Karpas-422 (cell line): ENCODE results near the gene NHS. TPM values are rescaled to one million over a fixed set of nuclear protein-coding genes. Genes with fewer than 3 reads are reported as not detected.

ENCODE experiments used
- DNase-seq: peaks from one replicate; pipeline ENCODE4 v3.0.0-alpha.2; 2015
- H2AFZ ChIP-seq: fragments of 200-600 bp; sonication (generic); 2 replicates; pipeline ENCODE4 v1.6.1; 2014; ENCODE audit warnings: antibody characterized with exemption, low read length, mixed read lengths
- H3K27ac ChIP-seq: fragments of 200-600 bp; sonication (generic); 2 replicates; pipeline ENCODE4 v1.5.1; 2014; ENCODE audit warnings: mild to moderate bottlenecking, low read length, moderate library complexity
- H3K27me3 ChIP-seq: fragments of 200-600 bp; sonication (generic); 2 replicates; pipeline ENCODE4 v1.6.1; 2014; ENCODE audit warnings: low read length, mixed read lengths
- H3K36me3 ChIP-seq: fragments of 200-600 bp; sonication (generic); 2 replicates; pipeline ENCODE4 v1.6.1; 2014; ENCODE audit warnings: low read length, mixed read lengths; ENCODE audit not compliant: insufficient read depth
- H3K4me1 ChIP-seq: fragments of 200-600 bp; sonication (generic); 2 replicates; pipeline ENCODE4 v1.6.1; 2014; ENCODE audit warnings: mild to moderate bottlenecking, low read length, mixed read lengths
- H3K4me2 ChIP-seq: fragments of 200-600 bp; sonication (generic); 2 replicates; pipeline ENCODE4 v1.6.1; 2014; ENCODE audit warnings: low read length, low read depth, mild to moderate bottlenecking; ENCODE audit not compliant: poor library complexity, severe bottlenecking
- H3K4me3 ChIP-seq: fragments of 200-600 bp; sonication (generic); 2 replicates; pipeline ENCODE4 v1.5.1; 2014; ENCODE audit warnings: mild to moderate bottlenecking, antibody characterized with exemption, low read length, mixed read lengths
- H3K79me2 ChIP-seq: fragments of 200-600 bp; sonication (generic); 2 replicates; pipeline ENCODE4 v1.6.1; 2014; ENCODE audit warnings: mild to moderate bottlenecking, low read length, mixed read lengths
- H3K9ac ChIP-seq: fragments of 200-600 bp; sonication (generic); 2 replicates; pipeline ENCODE4 v1.6.0; 2014; ENCODE audit warnings: low read length
- H3K9me2 ChIP-seq: fragments of 200-600 bp; sonication (generic), shearing (Covaris generic); replicated peaks from 2 replicates; pipeline ENCODE4 v1.6.0; 2014; ENCODE audit warnings: mild to moderate bottlenecking, low read length, moderate library complexity; ENCODE audit not compliant: insufficient read depth
- H3K9me3 ChIP-seq: fragments of 300-700, 200-600 bp; sonication (generic); 2 replicates; pipeline ENCODE4 v1.6.1; 2014; ENCODE audit warnings: low read length, mixed read lengths
- H4K20me1 ChIP-seq: fragments of 200-600 bp; sonication (generic); 2 replicates; pipeline ENCODE4 v1.6.1; 2014; ENCODE audit warnings: mild to moderate bottlenecking, antibody characterized with exemption, low read length, low read depth; ENCODE audit not compliant: insufficient read depth
- total RNA-seq: library from RNA; depleted of rRNA; stranded (reverse); fragments of >200 nt; shearing (Covaris generic); gene quantifications from 2 replicates; pipeline ENCODE4 v1.2.3, GENCODE V29; 2014; ENCODE audit warnings: low replicate concordance

The NHS gene
- total RNA-seq, 1 experiment from 2014 or later, result 0.15 TPM

DNA sequence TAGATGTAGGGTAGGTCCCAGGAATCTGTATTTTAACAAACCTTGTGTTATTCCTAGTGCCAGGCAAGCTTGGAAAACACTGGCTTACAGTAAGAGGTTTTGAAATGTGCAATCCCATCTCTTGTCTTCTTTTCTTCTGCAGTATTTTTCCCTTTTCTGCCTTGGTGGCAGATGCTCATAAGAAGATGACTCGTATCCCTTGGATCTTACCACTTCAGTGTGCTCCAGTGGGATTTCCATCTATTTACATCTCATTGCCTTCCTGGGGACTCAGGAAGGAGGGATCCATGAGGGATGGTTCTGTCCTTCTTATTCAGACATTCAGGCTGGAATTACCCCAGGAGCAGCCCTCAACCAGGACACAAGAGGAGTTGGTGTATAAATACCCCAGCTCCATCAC lies 136.6 kb downstream of the NHS start:
- H3K27ac ChIP-seq, result no peak overlapping the region
- H3K4me1 ChIP-seq, result no peaks in the 10 kb centered on the region
- H3K9me2 ChIP-seq, result no peaks in the 10 kb centered on the region
- H3K9me3 ChIP-seq, result peaks cover 12% of the 10 kb centered on the region
- no peak overlapping the region for H3K4me2 ChIP-seq
- no peaks in the 10 kb centered on the region for H3K79me2 ChIP-seq
- H4K20me1 ChIP-seq, result no peaks in the 10 kb centered on the region
- no peaks in the 10 kb centered on the region for H3K27me3 ChIP-seq
- H2AFZ ChIP-seq, result no peak overlapping the region
- no peaks in the 10 kb centered on the region for H3K36me3 ChIP-seq
- H3K4me3 ChIP-seq, result no peak overlapping the region
- DNase-seq, result no peak
- no peak overlapping the region for H3K9ac ChIP-seq

DNA sequence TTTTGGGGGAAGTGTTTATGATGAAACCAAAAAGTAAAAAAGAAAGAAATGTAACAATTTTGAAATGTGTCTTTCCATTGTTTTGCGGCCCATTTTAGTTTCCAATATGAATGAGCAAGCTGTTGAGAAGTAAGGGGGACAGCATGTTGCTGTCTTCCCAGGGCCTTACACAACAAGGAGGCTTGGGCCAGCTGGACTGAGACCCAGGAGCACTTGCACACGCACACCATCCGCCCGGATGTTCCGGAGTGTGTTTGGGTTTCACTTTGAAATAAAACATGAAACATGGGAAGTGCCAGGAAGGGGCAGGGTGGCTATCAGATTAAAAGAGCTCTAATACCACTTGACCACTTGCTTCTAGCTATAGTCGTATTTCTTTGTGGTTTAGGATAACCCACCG lies 144.4 kb downstream of the NHS start:
- H3K27me3 ChIP-seq, result no peaks in the 10 kb centered on the region
- H4K20me1 ChIP-seq, result no peaks in the 10 kb centered on the region

DNA sequence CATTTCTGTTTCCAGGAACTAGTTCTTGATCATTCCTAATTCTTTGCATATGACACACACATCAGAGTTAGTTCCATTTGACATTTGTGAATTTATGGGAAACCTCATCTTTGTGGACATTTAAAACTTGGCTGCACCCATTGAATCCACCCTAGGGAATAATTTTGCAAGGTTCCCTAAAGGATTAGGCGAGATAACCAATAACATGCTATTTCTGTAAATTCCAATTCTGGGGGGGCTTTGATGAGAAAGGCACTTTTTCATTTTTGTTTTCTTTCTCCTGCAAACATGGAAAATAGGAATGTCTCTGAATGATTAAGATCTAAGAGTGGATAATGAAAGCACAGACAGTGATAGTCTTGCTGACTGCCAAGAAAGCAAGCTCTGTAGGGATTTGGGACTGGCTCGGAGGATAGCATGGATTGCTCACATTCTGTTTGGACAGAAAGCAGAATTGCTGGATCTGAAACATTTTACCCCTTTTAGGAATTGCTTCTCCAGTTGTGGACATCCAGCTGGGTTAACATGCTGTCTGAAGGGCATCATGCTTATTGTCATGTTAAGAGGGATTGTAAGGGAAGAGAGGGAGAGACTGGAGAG lies 145.1 kb downstream of the NHS start:
- Histone ChIP-seq H3K27ac (no peak overlapping the region), H3K9ac (no peak overlapping the region), H3K4me3 (no peak overlapping the region), H3K36me3 (no peaks in the 10 kb centered on the region), H3K9me2 (no peaks in the 10 kb centered on the region), H4K20me1 (no peaks in the 10 kb centered on the region), H3K9me3 (no peaks in the 10 kb centered on the region), H3K4me2 (no peak overlapping the region), H2AFZ (no peak overlapping the region), H3K27me3 (no peaks in the 10 kb centered on the region), H3K4me1 (no peaks in the 10 kb centered on the region), H3K79me2 (no peaks in the 10 kb centered on the region)
- no peak for DNase-seq

More for the DNA sequence above, 144.4 kb downstream of the NHS start:
- Histone ChIP-seq H3K9me3 (no peaks in the 10 kb centered on the region), H3K79me2 (no peaks in the 10 kb centered on the region), H3K4me3 (no peak overlapping the region), H3K9ac (no peak overlapping the region), H2AFZ (no peak overlapping the region), H3K36me3 (no peaks in the 10 kb centered on the region), H3K4me2 (no peak overlapping the region), H3K4me1 (no peaks in the 10 kb centered on the region), H3K9me2 (no peaks in the 10 kb centered on the region), H3K27ac (no peak overlapping the region)
- no peak for DNase-seq

DNA sequence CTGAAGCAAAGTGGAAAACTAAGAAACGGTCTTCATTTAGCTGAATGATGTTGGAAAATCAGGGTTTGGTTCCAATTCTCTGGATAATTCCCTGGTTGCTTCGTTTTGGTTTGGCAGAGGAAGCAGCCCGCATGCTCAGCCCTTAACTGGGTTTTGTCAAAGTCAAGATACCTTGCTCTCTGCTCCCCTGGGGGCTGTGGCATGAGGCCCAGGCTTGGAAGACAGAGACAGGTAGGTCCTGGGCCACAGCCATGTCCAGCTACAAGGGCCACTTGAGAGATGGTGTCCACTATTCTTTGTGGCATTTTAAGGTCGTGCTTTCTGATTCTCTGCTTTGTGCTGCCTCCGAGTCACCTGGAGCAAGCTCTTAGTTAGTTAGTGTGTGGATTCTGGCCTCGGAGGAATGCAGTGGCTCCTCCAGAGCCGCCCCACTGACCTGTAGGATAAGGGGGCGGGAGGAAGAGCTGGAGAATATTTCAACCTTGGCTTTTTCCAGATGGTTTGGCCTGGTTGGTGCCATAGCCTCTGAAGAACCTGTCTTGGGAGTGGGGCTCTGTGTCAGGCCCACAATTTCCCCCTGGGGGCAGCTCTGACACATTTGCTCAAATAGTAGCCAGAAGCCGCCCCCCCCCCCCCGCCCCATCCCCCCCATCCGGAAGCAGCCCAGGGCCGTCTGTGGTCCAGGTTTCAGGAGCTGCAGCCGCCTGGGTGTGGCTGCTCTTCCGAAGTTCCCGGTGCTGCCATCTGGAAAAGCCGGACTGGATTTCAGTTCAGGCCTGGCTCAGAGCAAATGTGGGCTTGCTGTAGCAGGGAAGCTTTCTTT lies 147.1 kb downstream of the NHS start:
- no peaks in the 10 kb centered on the region for H3K27me3 ChIP-seq
- no peak overlapping the region for H3K9ac ChIP-seq
- H3K36me3 ChIP-seq, result no peaks in the 10 kb centered on the region
- H4K20me1 ChIP-seq, result no peaks in the 10 kb centered on the region
- no peaks in the 10 kb centered on the region for H3K4me1 ChIP-seq
- H3K79me2 ChIP-seq, result no peaks in the 10 kb centered on the region
- no peak overlapping the region for H3K27ac ChIP-seq
- no peak for DNase-seq
- H3K9me2 ChIP-seq, result no peaks in the 10 kb centered on the region
- no peaks in the 10 kb centered on the region for H3K9me3 ChIP-seq
- no peak overlapping the region for H2AFZ ChIP-seq
- no peak overlapping the region for H3K4me2 ChIP-seq
- no peak overlapping the region for H3K4me3 ChIP-seq

DNA sequence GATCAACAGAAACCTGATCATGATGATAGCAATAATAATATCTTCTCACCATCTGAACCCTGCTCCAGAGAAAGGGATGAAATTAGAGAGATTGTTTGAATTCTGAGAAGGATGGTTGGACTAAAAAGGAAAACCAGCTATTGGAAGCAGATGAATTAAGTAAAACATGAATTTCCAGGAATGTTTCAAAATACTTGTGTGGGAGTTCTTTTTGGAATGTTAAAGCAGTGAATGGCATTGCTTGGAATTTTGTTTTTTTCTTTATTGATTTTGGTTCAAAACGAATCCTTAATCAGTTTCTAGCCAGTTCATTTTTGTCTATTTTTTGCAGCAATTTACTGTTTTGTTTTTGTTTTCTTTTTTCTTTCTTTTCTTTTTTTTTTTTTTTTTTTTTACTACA lies 150.3 kb downstream of the NHS start:
- Histone ChIP-seq H3K9ac (no peak overlapping the region), H3K4me2 (no peak overlapping the region), H3K9me3 (no peaks in the 10 kb centered on the region), H3K9me2 (no peaks in the 10 kb centered on the region), H3K4me3 (no peak overlapping the region), H3K36me3 (no peaks in the 10 kb centered on the region), H4K20me1 (no peaks in the 10 kb centered on the region), H2AFZ (no peak overlapping the region), H3K4me1 (no peaks in the 10 kb centered on the region), H3K79me2 (no peaks in the 10 kb centered on the region), H3K27me3 (no peaks in the 10 kb centered on the region), H3K27ac (no peak overlapping the region)
- DNase-seq, result no peak

DNA sequence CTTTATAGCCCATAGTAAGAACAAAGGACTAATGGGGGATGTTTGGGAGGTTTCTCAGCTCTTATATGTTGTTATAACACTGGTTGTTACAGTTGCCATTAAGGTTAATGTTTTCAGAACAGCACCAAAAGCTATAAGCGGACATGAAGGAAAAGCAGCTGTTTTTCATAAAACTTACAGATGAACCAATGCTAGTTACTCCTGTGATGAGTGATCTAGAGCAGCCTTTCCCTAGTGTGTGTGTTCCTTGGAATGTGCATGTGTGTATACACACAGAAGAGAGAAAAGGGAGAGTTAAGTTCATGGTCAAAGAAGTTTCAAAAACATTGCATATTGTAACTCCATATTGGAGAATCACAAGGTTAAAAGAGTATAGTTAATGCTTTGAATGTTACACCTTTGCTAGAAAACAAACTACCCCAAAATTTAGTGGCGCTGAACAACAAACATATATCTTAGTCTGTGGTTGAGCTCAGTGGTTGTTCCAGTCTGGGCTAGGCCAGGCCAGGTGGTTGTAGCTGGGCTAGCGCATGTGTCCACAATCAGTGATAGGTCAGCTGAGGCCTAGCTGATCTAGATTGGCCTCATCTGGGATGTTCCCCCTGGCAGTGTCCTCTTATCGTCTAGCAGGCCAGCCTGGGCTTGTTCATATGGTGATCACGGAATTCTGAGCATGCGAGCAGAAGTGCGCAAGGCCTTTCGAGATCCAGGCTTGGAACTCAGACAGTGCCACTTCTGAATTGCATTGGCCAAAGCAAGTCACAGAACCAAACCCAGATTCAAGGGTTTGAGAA lies 151.0 kb downstream of the NHS start:
- Histone ChIP-seq H3K79me2 (no peaks in the 10 kb centered on the region), H3K36me3 (no peaks in the 10 kb centered on the region), H3K27me3 (no peaks in the 10 kb centered on the region), H3K4me1 (no peaks in the 10 kb centered on the region), H3K4me3 (no peak overlapping the region), H3K9me3 (no peaks in the 10 kb centered on the region), H3K4me2 (no peak overlapping the region), H3K9me2 (no peaks in the 10 kb centered on the region), H4K20me1 (no peaks in the 10 kb centered on the region), H3K9ac (no peak overlapping the region), H3K27ac (no peak overlapping the region), H2AFZ (no peak overlapping the region)
- DNase-seq, result no peak

DNA sequence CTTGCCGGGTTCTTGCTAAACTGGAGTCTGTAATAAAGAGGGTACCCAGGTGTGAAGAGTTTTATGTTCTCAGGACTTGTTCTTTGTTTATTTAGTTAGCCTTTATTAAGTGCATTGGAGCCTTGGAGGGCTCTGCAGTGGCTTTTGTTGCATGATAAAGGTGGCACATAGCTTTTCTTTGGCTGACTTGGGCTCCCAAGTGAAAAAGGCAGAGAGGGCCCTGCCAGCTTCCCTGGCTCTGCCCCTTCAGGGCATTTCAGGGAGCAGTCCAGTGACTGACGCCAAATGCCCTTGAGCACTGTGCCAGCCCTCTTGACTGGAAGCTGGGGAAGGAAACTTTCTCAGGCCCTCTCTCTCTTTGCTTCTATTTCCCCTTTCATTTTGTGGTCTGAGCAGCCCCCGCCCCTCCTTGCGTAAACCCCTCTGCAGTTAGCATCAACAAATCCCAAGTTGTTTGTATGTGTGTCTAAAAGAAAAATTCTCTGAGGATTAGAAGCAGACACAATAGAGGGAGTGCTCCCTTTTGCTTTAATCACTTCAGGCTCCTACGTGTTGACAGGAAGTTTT lies 152.2 kb downstream of the NHS start:
- Histone ChIP-seq H3K4me1 (no peaks in the 10 kb centered on the region), H3K4me3 (no peak overlapping the region), H2AFZ (no peak overlapping the region), H3K27ac (no peak overlapping the region), H3K9ac (no peak overlapping the region), H4K20me1 (no peaks in the 10 kb centered on the region), H3K79me2 (no peaks in the 10 kb centered on the region), H3K27me3 (no peaks in the 10 kb centered on the region), H3K9me3 (no peaks in the 10 kb centered on the region), H3K36me3 (no peaks in the 10 kb centered on the region), H3K9me2 (no peaks in the 10 kb centered on the region), H3K4me2 (no peak overlapping the region)
- DNase-seq, result no peak

DNA sequence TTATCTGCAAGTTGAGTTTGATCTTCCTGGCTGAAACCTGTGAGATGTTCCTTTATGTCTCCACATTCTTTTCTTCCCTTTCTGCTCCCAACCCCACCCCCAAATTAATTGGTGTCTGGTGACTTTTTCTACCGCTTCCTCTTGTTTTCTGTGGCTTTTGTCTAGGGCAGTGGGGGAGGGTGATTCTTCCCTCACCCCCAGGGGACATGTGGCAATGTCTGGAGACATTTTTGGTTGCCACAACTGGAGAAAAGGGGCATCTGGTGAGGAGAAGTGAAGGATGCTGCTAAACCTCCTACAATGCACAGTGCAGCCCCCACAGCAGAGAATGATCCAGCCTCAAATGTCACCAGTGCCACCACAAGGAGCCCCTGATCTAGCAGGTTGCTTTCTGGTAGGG lies 152.9 kb downstream of the NHS start:
- Histone ChIP-seq H3K9me2 (no peaks in the 10 kb centered on the region), H3K79me2 (no peaks in the 10 kb centered on the region), H3K4me2 (no peak overlapping the region), H3K9me3 (no peaks in the 10 kb centered on the region), H3K9ac (no peak overlapping the region), H2AFZ (no peak overlapping the region), H3K36me3 (no peaks in the 10 kb centered on the region), H3K4me1 (no peaks in the 10 kb centered on the region), H3K27me3 (no peaks in the 10 kb centered on the region), H4K20me1 (no peaks in the 10 kb centered on the region), H3K4me3 (no peak overlapping the region), H3K27ac (no peak overlapping the region)
- no peak for DNase-seq
